Panc1 (cell line): ENCODE results near the gene IGSF5.

Experiments used
- CTCF ChIP-seq: fragments of 450-650 bp; IDR thresholded peaks from 2 replicates; pipeline ENCODE4 v1.5.1; 2017; ENCODE audit warnings: mild to moderate bottlenecking
- POLR2AphosphoS5 ChIP-seq: IDR thresholded peaks from 2 replicates; pipeline ENCODE4 v1.6.1; 2012; ENCODE audit warnings: mild to moderate bottlenecking, low read depth, low read length, moderate library complexity
- REST ChIP-seq, 2 experiments: IDR thresholded peaks; 2 replicates each; pipeline ENCODE4 v1.6.1; 2011 to 2012; ENCODE audit warnings: low read depth in 2 of 2, control low read depth in 1 of 2, low read length in 1 of 2, mild to moderate bottlenecking in 1 of 2, moderate library complexity in 1 of 2; ENCODE audit not compliant: insufficient read depth in 1 of 2
- SIN3A ChIP-seq: IDR thresholded peaks from 2 replicates; pipeline ENCODE4 v1.6.1; 2012; ENCODE audit warnings: low read depth, mild to moderate bottlenecking, low read length, moderate library complexity, borderline replicate concordance; ENCODE audit not compliant: insufficient read depth
- TCF7L2 ChIP-seq: IDR thresholded peaks from 2 replicates; pipeline ENCODE4 v1.6.1; 2011; ENCODE audit warnings: mild to moderate bottlenecking, low read depth, low read length, inconsistent platforms

- no peak for TF ChIP-seq CTCF
- no peak for TF ChIP-seq POLR2AphosphoS5
- no peak for TF ChIP-seq REST (IDR thresholded peaks at IDR 0.05; ENCODE audit: insufficient read depth in 1 of 2, low read depth in 2 of 2, low read length in 1 of 2)
- no peak for TF ChIP-seq TCF7L2
- TF ChIP-seq SIN3A: no peak
Observed at GRCh38 chr21:39714331-39714730, 30.7 kb upstream of the IGSF5 start.
